ENCODE measurements around the gene IQSEC2. TPM values are rescaled to one million over a fixed set of nuclear protein-coding genes. Genes with fewer than 3 reads are reported as not detected.

Gene IQSEC2
- total RNA-seq, 1 donor from 2014 or later = 15.4 TPM

GRCh38 chrX:53249408-53250042 is 31.9 kb downstream of the IQSEC2 start:
- no peak for DNase-seq (ENCODE audit: low spot score)

- DNase-seq (ENCODE audit: low spot score) = no peak
Observed at GRCh38 chrX:53247928-53248327, 33.5 kb downstream of the IQSEC2 start.

- no peak for DNase-seq (ENCODE audit: low spot score)
Observed at GRCh38 chrX:53246231-53246630, 35.2 kb downstream of the IQSEC2 start.

GRCh38 chrX:53244610-53245009 is 36.8 kb downstream of the IQSEC2 start:
- DNase-seq (ENCODE audit: low spot score) = no peak

- no peak for DNase-seq (ENCODE audit: low spot score)
Observed at GRCh38 chrX:53242310-53242709, 39.1 kb downstream of the IQSEC2 start.

GRCh38 chrX:53241558-53241957 is 39.8 kb downstream of the IQSEC2 start:
- no peak for DNase-seq (ENCODE audit: low spot score)

- no peak for DNase-seq (ENCODE audit: low spot score)
Observed at GRCh38 chrX:53239474-53239873, 41.9 kb downstream of the IQSEC2 start.

GRCh38 chrX:53237056-53237455 is 44.3 kb downstream of the IQSEC2 start:
- no peak for DNase-seq (ENCODE audit: low spot score)

GRCh38 chrX:53236025-53236679 is 45.2 kb downstream of the IQSEC2 start:
- no peak for DNase-seq (ENCODE audit: low spot score)

- DNase-seq (ENCODE audit: low spot score) = no peak
Observed at GRCh38 chrX:53235566-53235965, 45.8 kb downstream of the IQSEC2 start.

- DNase-seq (ENCODE audit: low spot score) = no peak
Observed at GRCh38 chrX:53234484-53234883, 46.9 kb downstream of the IQSEC2 start.

- no peak for DNase-seq (ENCODE audit: low spot score)
Observed at GRCh38 chrX:53233536-53233935, 47.8 kb downstream of the IQSEC2 start.

- DNase-seq (ENCODE audit: low spot score) = no peak
Observed at GRCh38 chrX:53230116-53230515, 51.3 kb downstream of the IQSEC2 start.

GRCh38 chrX:53227224-53227765 is 54.1 kb downstream of the IQSEC2 start:
- no peak for DNase-seq (ENCODE audit: low spot score)

- DNase-seq (ENCODE audit: low spot score) = peak; percentile 97
Observed at GRCh38 chrX:53224860-53225797, 56.3 kb downstream of the IQSEC2 start, which contains the start of gene KDM5C. TSS of gene KDM5C (minus strand) at chrX:53225207. CDS start at chrX:53224889, 318 bp downstream.

- DNase-seq (ENCODE audit: low spot score) = no peak
Observed at GRCh38 chrX:53223955-53224859, 57.2 kb downstream of the IQSEC2 start.

GRCh38 chrX:53223068-53223693 is 58.2 kb downstream of the IQSEC2 start:
- DNase-seq (ENCODE audit: low spot score) = no peak
